Fibroblast of lung (primary cell): ENCODE data around the gene IRF7.

Experiments used
- EZH2 ChIP-seq: IDR thresholded peaks from 2 replicates; pipeline ENCODE4 v1.5.1; 2012; ENCODE audit warnings: low read length, control low read depth, mild to moderate bottlenecking; ENCODE audit errors: missing control alignments
- TF ChIP-seq, protein P1 (sequence below), 2 donors: IDR thresholded peaks in 1 of 2; conservative IDR thresholded peaks in 1 of 2; 1 replicate in 1 of 2; 2 replicates in 1 of 2; pipeline ENCODE4 v1.5.1; 2011 to 2012; ENCODE audit warnings: low read length in 2 of 2, control low read depth in 1 of 2, inconsistent platforms in 1 of 2, low read depth in 1 of 2, mild to moderate bottlenecking in 1 of 2

DNA sequence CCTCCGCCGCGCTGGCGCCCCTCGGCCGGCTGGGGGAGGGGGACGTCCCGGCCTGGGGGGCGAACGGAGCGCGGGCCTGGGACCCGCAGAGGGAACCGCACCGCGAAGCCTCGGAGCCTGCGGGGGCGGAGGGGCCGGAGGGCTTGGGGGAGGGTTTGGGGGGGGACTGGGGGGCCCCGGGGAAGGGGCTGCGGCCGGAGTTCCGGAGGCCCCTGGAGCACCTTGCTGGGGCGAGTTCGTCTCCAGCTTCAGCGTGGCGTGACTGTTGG lies 11.5 kb upstream of the IRF7 start:
- TF ChIP-seq, protein P1, sequence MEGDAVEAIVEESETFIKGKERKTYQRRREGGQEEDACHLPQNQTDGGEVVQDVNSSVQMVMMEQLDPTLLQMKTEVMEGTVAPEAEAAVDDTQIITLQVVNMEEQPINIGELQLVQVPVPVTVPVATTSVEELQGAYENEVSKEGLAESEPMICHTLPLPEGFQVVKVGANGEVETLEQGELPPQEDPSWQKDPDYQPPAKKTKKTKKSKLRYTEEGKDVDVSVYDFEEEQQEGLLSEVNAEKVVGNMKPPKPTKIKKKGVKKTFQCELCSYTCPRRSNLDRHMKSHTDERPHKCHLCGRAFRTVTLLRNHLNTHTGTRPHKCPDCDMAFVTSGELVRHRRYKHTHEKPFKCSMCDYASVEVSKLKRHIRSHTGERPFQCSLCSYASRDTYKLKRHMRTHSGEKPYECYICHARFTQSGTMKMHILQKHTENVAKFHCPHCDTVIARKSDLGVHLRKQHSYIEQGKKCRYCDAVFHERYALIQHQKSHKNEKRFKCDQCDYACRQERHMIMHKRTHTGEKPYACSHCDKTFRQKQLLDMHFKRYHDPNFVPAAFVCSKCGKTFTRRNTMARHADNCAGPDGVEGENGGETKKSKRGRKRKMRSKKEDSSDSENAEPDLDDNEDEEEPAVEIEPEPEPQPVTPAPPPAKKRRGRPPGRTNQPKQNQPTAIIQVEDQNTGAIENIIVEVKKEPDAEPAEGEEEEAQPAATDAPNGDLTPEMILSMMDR (conservative IDR thresholded peaks at IDR 0.05 in 1 of 2, IDR thresholded peaks at IDR 0.05 in 1 of 2; ENCODE audit: low read depth in 1 of 2, low read length in 2 of 2): no peak
- TF ChIP-seq EZH2: no peak
